K562 (cell line): ENCODE measurements around the gene AFF1. TPM values are rescaled to one million over a fixed set of nuclear protein-coding genes. Genes with fewer than 3 reads are reported as not detected.
A peak's percentile ranks its signal among the peaks of the same experiment; 100 is the strongest.

Experiments used
- ATAC-seq: fragments of 200-7000 bp; cut with Tn5 transposase; 3 replicates; pipeline ENCODE4 v1.9.1; 2020; ENCODE audit warnings: moderate library complexity
- BruUV-seq: library from RNA; stranded (reverse); fragments of 400-500 nt; replicated peaks from 2 replicates; lab custom pipeline; 2021; lab: Mats Ljungman, UMichigan
- CTCF ChIA-PET: fragments of 300-600 bp; formaldehyde crosslinking; extraction: SDS; loops from one replicate; lab custom pipeline; 2021; ENCODE audit warnings: low intra/inter-chr PET ratio; lab: Yijun Ruan, JAX
- POLR2A ChIA-PET: fragments of 300-600, 350-650 bp; sonication (Branson Sonifier 250); formaldehyde crosslinking; extraction: SDS; loops from one replicate; lab custom pipeline; 2021; ENCODE audit warnings: antibody characterized with exemption, inconsistent platforms; lab: Yijun Ruan, JAX
- DNase-seq, 4 experiments: peaks; one replicate each; pipeline versions ENCODE4 v3.0.0 to v3.0.0-alpha.2; 2011 to 2018; ENCODE audit warnings: low spot score in 3 of 4, mixed read lengths in 3 of 4; ENCODE audit errors: extremely low read depth in 1 of 4
- FAIRE-seq: peaks from 2 replicates; lab custom pipeline; 2011; peaks lifted over from hg19 to GRCh38; lab: Jason Lieb, UNC
- H2AFZ ChIP-seq: 2 replicates; pipeline ENCODE4 v1.6.0; 2011; ENCODE audit warnings: low read depth, low read length, control low read depth, inconsistent platforms
- H3K27ac ChIP-seq: fragments of 200-600 bp; 3 replicates; pipeline ENCODE4 v1.8.0; 2011; ENCODE audit warnings: low read depth, mild to moderate bottlenecking, control low read depth, inconsistent platforms, low read length, moderate library complexity, mixed read lengths; ENCODE audit errors: extremely low read depth
- H3K27me3 ChIP-seq, 2 experiments: fragments of 300-600 bp in 1 of 2; 2 replicates in 1 of 2; 3 replicates in 1 of 2; pipeline versions ENCODE4 v1.6.0 to v1.8.0; 2011; ENCODE audit warnings: inconsistent platforms in 2 of 2, low read length in 2 of 2, mild to moderate bottlenecking in 1 of 2, mixed read lengths in 1 of 2, moderate library complexity in 1 of 2; ENCODE audit not compliant: control insufficient read depth in 2 of 2, insufficient read depth in 2 of 2
- H3K36me3 ChIP-seq: fragments of 300-600 bp; 3 replicates; pipeline ENCODE4 v1.8.0; 2011; ENCODE audit warnings: mild to moderate bottlenecking, low read length, inconsistent platforms; ENCODE audit not compliant: control insufficient read depth, insufficient read depth
- H3K4me1 ChIP-seq, 2 experiments: fragments of 200-600 bp in 1 of 2; replicated peaks in 1 of 2; 2 replicates in 1 of 2; 3 replicates in 1 of 2; pipeline versions ENCODE4 v1.5.1 to v1.8.0; 2011; ENCODE audit warnings: inconsistent platforms in 2 of 2, low read length in 2 of 2, mild to moderate bottlenecking in 1 of 2, mixed read lengths in 1 of 2, moderate library complexity in 1 of 2; ENCODE audit not compliant: control insufficient read depth in 2 of 2, insufficient read depth in 2 of 2
- H3K4me2 ChIP-seq: 2 replicates; pipeline ENCODE4 v1.6.1; 2011; ENCODE audit warnings: low read length, control low read depth, inconsistent platforms, mixed read lengths; ENCODE audit not compliant: insufficient read depth
- H3K4me3 ChIP-seq: fragments of 200-600 bp; sonication (generic), shearing (Covaris generic); 2 replicates; pipeline ENCODE4 v1.5.1; 2016; ENCODE audit warnings: control low read depth, inconsistent platforms
- H3K79me2 ChIP-seq: fragments of 200-600 bp; 3 replicates; pipeline ENCODE4 v1.8.0; 2011; ENCODE audit warnings: low read length, inconsistent platforms; ENCODE audit not compliant: control insufficient read depth, insufficient read depth
- H3K9ac ChIP-seq, 2 experiments: 2 replicates each; pipeline versions ENCODE4 v1.6.0 to v1.6.1; 2011; ENCODE audit warnings: low read depth in 2 of 2, low read length in 2 of 2, control low read depth in 1 of 2, inconsistent platforms in 1 of 2, mild to moderate bottlenecking in 1 of 2, mixed read lengths in 1 of 2; ENCODE audit not compliant: insufficient read depth in 1 of 2
- H3K9me1 ChIP-seq: one replicate; pipeline ENCODE4 v1.6.0; 2011; ENCODE audit warnings: inconsistent platforms, mild to moderate bottlenecking, low read length, moderate library complexity; ENCODE audit not compliant: control insufficient read depth, insufficient read depth
- H3K9me3 ChIP-seq: replicated peaks from 2 replicates; pipeline ENCODE4 v1.5.1; 2011; ENCODE audit warnings: low read depth, low read length, inconsistent platforms; ENCODE audit not compliant: control insufficient read depth, insufficient read depth
- H4K20me1 ChIP-seq: replicated peaks from 2 replicates; pipeline ENCODE4 v1.6.1; 2011; ENCODE audit warnings: low read length, inconsistent platforms, mixed read lengths; ENCODE audit not compliant: control insufficient read depth, insufficient read depth
- ELF4 ChIP-seq: fragments of 450-650 bp; formaldehyde crosslinking; IDR thresholded peaks from 2 replicates; pipeline ENCODE4 v1.4.0; 2022; ENCODE audit warnings: missing genetic modification characterization
- ETV1 ChIP-seq: fragments of 450-650 bp; conservative IDR thresholded peaks from 2 replicates; pipeline ENCODE4 v1.6.1; 2016; ENCODE audit warnings: missing genetic modification characterization, control low read depth, low read depth, missing compliant biosample characterization
- HINFP ChIP-seq: fragments of 450-650 bp; conservative IDR thresholded peaks from 2 replicates; pipeline ENCODE4 v1.6.1; 2016; ENCODE audit warnings: missing genetic modification characterization, low read depth, mild to moderate bottlenecking, control low read depth, missing compliant biosample characterization
- HSF4 ChIP-seq: fragments of 250-450 bp; sonication (Bioruptor Pico); IDR thresholded peaks from 2 replicates; pipeline ENCODE4 v2.1.2; 2022; ENCODE audit warnings: mild to moderate bottlenecking, moderate library complexity, borderline replicate concordance
- L3MBTL2 ChIP-seq: fragments of 450-650 bp; IDR thresholded peaks from 2 replicates; pipeline ENCODE4 v1.6.1; 2016; ENCODE audit warnings: mild to moderate bottlenecking, moderate library complexity
- NFE2L1 ChIP-seq: fragments of 450-650 bp; IDR thresholded peaks from 2 replicates; pipeline ENCODE4 v1.6.1; 2016; ENCODE audit warnings: missing genetic modification characterization, low read depth, mild to moderate bottlenecking, missing compliant biosample characterization, moderate library complexity, borderline replicate concordance
- RAD51 ChIP-seq: fragments of 450-650 bp; IDR thresholded peaks from 2 replicates; pipeline ENCODE4 v1.7.1; 2016; ENCODE audit warnings: low read depth, mild to moderate bottlenecking, borderline replicate concordance
- RNF2 ChIP-seq: sonication (generic); IDR thresholded peaks from 2 replicates; pipeline ENCODE4 v1.6.1; 2016
- STAG1 ChIP-seq: sonication (generic); formaldehyde crosslinking; IDR thresholded peaks from 2 replicates; pipeline ENCODE4 v1.5.0; 2020; ENCODE audit warnings: missing genetic modification reagents, borderline replicate concordance
- TARDBP ChIP-seq: fragments of 450-650 bp; IDR thresholded peaks from 2 replicates; pipeline ENCODE4 v1.6.1; 2016
- WHSC1 ChIP-seq: IDR thresholded peaks from one replicate; pipeline ENCODE4 v1.6.1; 2012; ENCODE audit warnings: low read length, control low read depth, inconsistent platforms
- ZNF766 ChIP-seq: fragments of 200-800 bp; sonication (Bioruptor generic); conservative IDR thresholded peaks from 2 replicates; pipeline ENCODE4 v1.6.1; 2016; ENCODE audit warnings: missing genetic modification characterization, missing compliant biosample characterization
- ZNF780A ChIP-seq: fragments of 250-450 bp; sonication (Bioruptor Pico); IDR thresholded peaks from 2 replicates; pipeline ENCODE4 v1.5.0; 2021; ENCODE audit warnings: mild to moderate bottlenecking
- WGBS: fragments of 100-300 bp; shearing (Covaris generic); methylation state at CpG from one replicate; pipeline ENCODE4 v1.1.6; 2016; ENCODE audit warnings: low coverage, mixed read lengths; ENCODE audit not compliant: insufficient coverage; ENCODE audit errors: missing lambda C conversion rate; 5-methylcytosine and 5-hydroxymethylcytosine counted together
- in situ Hi-C: fragments of 300-500 bp; cut with MboI; formaldehyde crosslinking; loops from 4 replicates; pipeline ENCODE4 v1.15.0; 2018; ENCODE audit warnings: inconsistent platforms, mixed read lengths
- intact Hi-C: fragments of 100-400 bp; cut with micrococcal nuclease; formaldehyde crosslinking; loops from 2 replicates; pipeline ENCODE4 v1.14.2; 2022
- polyA plus RNA-seq, 8 experiments: library from polyadenylated mRNA; depleted of rRNA in 4 of 8; stranded (reverse) in 5 of 8; unstranded in 3 of 8; fragments of >200 nt; fragmentation: Nextera tagmentation in 2 of 8; fragmentation: Illumina TruSeq in 1 of 8; extraction: Ambion mirVana in 2 of 8; extraction: Trizol in 1 of 8; gene quantifications; 2 replicates each; pipeline versions ENCODE4 v1.2.1 to v1.2.3, GENCODE V29; 2011 to 2014; ENCODE audit warnings: inconsistent platforms in 1 of 8, missing spikeins in 1 of 8
- total RNA-seq, 7 experiments: library from RNA; depleted of rRNA in 6 of 7; stranded (reverse); fragments of >200 nt in 6 of 7; fragmentation: Illumina TruSeq in 2 of 7; extraction: Trizol in 2 of 7; gene quantifications; 2 replicates each; pipeline versions ENCODE4 v1.2.1 to v1.2.3, GENCODE V29; 2011 to 2021; ENCODE audit warnings: low replicate concordance in 1 of 7
- TF ChIP-seq, protein P1 (sequence below): sonication (generic); formaldehyde crosslinking; IDR thresholded peaks from 2 replicates; pipeline ENCODE4 v1.8.1; 2023; ENCODE audit warnings: missing genetic modification reagents, mild to moderate bottlenecking, borderline replicate concordance
- TF ChIP-seq, protein P2 (sequence below): fragments of 450-650 bp; formaldehyde crosslinking; IDR thresholded peaks from 2 replicates; pipeline ENCODE4 v1.4.0; 2022; ENCODE audit warnings: missing genetic modification characterization

AFF1 gene
- total and polyA plus RNA-seq, 9 of the 15 experiments (the other 6 are each of a cell fraction or from before 2014, with no cell fraction given): 4.1 to 47.5 (median 17.2) TPM

DNA sequence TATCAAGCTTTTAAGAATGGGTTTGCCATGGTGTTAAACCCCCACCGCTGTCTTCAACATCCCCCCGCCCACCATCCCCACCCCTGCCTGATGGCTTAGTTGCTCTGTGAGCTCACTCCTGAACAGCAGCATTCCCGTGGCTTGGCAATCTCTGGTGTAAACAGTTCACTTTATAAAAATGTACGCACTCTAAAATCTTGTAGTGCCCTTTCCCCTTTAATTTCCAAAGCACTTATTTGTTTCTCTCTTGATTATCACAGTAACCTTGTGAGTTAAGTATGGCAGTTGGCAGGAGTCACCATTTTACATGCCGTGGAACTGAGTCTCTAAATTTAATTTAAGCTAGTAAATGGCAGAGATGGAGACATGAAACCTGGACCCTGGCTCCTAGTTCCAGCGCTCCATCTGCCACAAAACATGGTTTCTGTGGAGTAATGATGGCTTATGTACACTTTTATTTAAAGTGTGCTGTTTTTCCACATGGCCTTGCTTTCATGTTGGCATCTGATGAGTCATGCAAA, 123.1 kb downstream of the AFF1 start:
- Histone ChIP-seq H3K4me1 (peaks cover 12 to 52% of the 10 kb centered on the region in 2 experiments; a peak in 4 of 5 replicates), H3K27ac (no peak overlapping the region), H3K9ac (no peak overlapping the region), H3K4me3 (no peak overlapping the region), H3K27me3 (no peaks in the 10 kb centered on the region), H2AFZ (no peak overlapping the region), H4K20me1 (peaks cover 10% of the 10 kb centered on the region), H3K4me2 (peak overlapping the region; percentile 14; the same call in 1 of the 2 replicates), H3K79me2 (peaks cover 95% of the 10 kb centered on the region), H3K9me1 (no peaks in the 10 kb centered on the region), H3K36me3 (peaks cover 45% of the 10 kb centered on the region), H3K9me3 (no peaks in the 10 kb centered on the region)
- WGBS: 74% methylated on average over 6 of the region's 6 CpGs
- BruUV-seq: no TSS peak
- ChIA-PET POLR2A (interaction anchor here (0.6 to 1.1 kb wide), 4 partner anchors 15 to 217 kb away, joined by 3 read pairs; no protein-coding TSS in a partner anchor), CTCF (no interaction called here)
- TF ChIP-seq L3MBTL2: no peak
- TF ChIP-seq, protein P1, sequence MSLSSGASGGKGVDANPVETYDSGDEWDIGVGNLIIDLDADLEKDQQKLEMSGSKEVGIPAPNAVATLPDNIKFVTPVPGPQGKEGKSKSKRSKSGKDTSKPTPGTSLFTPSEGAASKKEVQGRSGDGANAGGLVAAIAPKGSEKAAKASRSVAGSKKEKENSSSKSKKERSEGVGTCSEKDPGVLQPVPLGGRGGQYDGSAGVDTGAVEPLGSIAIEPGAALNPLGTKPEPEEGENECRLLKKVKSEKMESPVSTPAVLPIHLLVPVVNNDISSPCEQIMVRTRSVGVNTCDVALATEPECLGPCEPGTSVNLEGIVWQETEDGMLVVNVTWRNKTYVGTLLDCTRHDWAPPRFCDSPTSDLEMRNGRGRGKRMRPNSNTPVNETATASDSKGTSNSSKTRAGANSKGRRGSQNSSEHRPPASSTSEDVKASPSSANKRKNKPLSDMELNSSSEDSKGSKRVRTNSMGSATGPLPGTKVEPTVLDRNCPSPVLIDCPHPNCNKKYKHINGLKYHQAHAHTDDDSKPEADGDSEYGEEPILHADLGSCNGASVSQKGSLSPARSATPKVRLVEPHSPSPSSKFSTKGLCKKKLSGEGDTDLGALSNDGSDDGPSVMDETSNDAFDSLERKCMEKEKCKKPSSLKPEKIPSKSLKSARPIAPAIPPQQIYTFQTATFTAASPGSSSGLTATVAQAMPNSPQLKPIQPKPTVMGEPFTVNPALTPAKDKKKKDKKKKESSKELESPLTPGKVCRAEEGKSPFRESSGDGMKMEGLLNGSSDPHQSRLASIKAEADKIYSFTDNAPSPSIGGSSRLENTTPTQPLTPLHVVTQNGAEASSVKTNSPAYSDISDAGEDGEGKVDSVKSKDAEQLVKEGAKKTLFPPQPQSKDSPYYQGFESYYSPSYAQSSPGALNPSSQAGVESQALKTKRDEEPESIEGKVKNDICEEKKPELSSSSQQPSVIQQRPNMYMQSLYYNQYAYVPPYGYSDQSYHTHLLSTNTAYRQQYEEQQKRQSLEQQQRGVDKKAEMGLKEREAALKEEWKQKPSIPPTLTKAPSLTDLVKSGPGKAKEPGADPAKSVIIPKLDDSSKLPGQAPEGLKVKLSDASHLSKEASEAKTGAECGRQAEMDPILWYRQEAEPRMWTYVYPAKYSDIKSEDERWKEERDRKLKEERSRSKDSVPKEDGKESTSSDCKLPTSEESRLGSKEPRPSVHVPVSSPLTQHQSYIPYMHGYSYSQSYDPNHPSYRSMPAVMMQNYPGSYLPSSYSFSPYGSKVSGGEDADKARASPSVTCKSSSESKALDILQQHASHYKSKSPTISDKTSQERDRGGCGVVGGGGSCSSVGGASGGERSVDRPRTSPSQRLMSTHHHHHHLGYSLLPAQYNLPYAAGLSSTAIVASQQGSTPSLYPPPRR (CRISPR knock-in tag): no peak
- no peak for TF ChIP-seq ETV1
- no peak for TF ChIP-seq WHSC1
- TF ChIP-seq ZNF780A (CRISPR knock-in tag): no peak
- TF ChIP-seq NFE2L1 (tag): no peak
- no peak for TF ChIP-seq ZNF766 (CRISPR knock-in tag)
- no peak for TF ChIP-seq RAD51
- TF ChIP-seq STAG1 (CRISPR knock-in tag): no peak
- TF ChIP-seq, protein P2, sequence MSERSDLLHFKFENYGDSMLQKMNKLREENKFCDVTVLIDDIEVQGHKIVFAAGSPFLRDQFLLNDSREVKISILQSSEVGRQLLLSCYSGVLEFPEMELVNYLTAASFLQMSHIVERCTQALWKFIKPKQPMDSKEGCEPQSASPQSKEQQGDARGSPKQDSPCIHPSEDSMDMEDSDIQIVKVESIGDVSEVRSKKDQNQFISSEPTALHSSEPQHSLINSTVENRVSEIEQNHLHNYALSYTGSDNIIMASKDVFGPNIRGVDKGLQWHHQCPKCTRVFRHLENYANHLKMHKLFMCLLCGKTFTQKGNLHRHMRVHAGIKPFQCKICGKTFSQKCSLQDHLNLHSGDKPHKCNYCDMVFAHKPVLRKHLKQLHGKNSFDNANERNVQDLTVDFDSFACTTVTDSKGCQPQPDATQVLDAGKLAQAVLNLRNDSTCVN: no peak
- no peak for TF ChIP-seq RNF2
- TF ChIP-seq ELF4 (CRISPR knock-in tag): no peak
- no peak for TF ChIP-seq HINFP
- no peak for TF ChIP-seq HSF4
- no peak for TF ChIP-seq TARDBP
- ATAC-seq: no peak
- no peak for DNase-seq
- in situ Hi-C loops (no loop called here), intact Hi-C loops (loop anchor here (2.0 kb wide), 1 partner anchor 35 kb away; no protein-coding TSS in a partner anchor)
- no peak for FAIRE-seq
